BJ (cell line): ENCODE data around the gene OPCML. TPM values are rescaled to one million over a fixed set of nuclear protein-coding genes. Genes with fewer than 3 reads are reported as not detected.

Experiments
- CTCF ChIA-PET: fragments of 350-600 bp; formaldehyde crosslinking; extraction: SDS; loops from one replicate; lab custom pipeline; 2021; ENCODE audit warnings: antibody characterized with exemption, inconsistent platforms; lab: Yijun Ruan, JAX
- POLR2A ChIA-PET: fragments of 300-600 bp; sonication (Branson Sonifier 250); formaldehyde crosslinking; extraction: SDS; loops from one replicate; lab custom pipeline; 2021; ENCODE audit warnings: antibody characterized with exemption; lab: Charles Lee
- DNase-seq: peaks from one replicate; pipeline ENCODE4 v3.0.0-alpha.2; 2011; ENCODE audit warnings: low read depth
- H3K27me3 ChIP-seq: 2 replicates; pipeline ENCODE4 v1.6.0; 2011; ENCODE audit warnings: low read length; ENCODE audit not compliant: control insufficient read depth, insufficient read depth
- H3K36me3 ChIP-seq: 2 replicates; pipeline ENCODE4 v1.5.1; 2011; ENCODE audit warnings: low read length; ENCODE audit not compliant: control insufficient read depth, insufficient read depth
- H3K4me3 ChIP-seq: 2 replicates; pipeline ENCODE4 v1.5.1; 2011; ENCODE audit warnings: low read depth, mild to moderate bottlenecking, control low read depth, low read length
- CTCF ChIP-seq: IDR thresholded peaks from 2 replicates; pipeline ENCODE4 v1.5.1; 2011; ENCODE audit warnings: low read depth, mild to moderate bottlenecking, control low read depth, inconsistent platforms, low read length, moderate library complexity; ENCODE audit not compliant: insufficient read depth
- polyA plus RNA-seq: library from polyadenylated mRNA; depleted of rRNA; stranded (reverse); fragments of >200 nt; gene quantifications from 2 replicates; pipeline ENCODE4 v1.2.3, GENCODE V29; 2011

The OPCML gene
- polyA plus RNA-seq, 1 experiment, result 2.0 TPM

DNA sequence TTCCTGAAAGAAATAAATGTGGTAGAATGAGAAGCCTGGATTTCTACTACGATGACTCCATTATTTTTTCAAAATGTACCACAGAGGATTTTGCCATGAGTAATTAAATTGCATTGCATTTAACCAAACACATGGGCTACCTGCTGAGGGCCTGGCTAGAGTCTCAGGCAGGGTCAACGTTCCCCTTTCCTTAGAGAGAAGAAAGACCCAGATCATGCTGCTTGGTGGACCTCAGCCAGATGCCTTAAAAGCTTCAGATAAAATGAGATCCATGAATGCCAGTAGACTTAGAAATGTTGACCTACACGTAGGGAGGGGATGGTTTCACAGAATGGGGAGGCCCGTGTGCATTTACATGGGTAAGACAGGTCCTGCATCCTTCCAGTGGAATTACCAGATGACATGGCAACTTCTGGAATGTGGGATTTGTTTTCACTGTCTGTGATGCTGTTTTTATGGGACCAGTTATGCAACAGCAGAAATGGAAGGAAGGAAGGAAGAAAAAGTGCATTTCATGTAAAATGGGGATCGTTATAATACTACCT, 1092.5 kb downstream of the OPCML start:
- ChIA-PET CTCF (no interaction called here), POLR2A (no interaction called here)
- Histone ChIP-seq H3K4me3 (no peak overlapping the region), H3K36me3 (no peaks in the 10 kb centered on the region), H3K27me3 (peaks cover 3% of the 10 kb centered on the region; the same call in 1 of the 2 replicates)
- TF ChIP-seq CTCF, result no peak
- no peak for DNase-seq

DNA sequence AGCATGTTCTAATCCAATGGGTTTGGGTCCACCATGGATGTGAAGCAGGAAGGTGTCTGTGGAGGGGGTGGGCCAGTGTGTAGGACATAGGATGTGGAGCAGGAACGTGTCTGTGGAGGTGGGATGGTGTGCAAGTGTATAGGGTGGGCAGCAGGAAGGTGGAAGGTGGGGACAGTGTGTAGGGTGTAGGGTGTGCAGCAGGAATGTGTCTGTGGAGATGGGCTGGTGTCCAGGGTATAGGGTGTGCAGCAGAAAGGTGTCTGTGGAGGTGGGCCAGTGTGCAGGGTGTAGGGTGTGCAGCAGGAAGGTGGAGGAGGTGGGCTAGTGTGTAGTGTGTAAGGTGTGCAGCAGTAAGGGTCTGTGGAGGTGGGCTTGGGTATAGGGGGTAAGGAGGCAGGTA, 1093.9 kb downstream of the OPCML start:
- Histone ChIP-seq H3K4me3 (no peak overlapping the region), H3K27me3 (peaks cover 3% of the 10 kb centered on the region; the same call in 1 of the 2 replicates), H3K36me3 (no peaks in the 10 kb centered on the region)
- CTCF ChIA-PET, result no interaction called here
- DNase-seq, result no peak
- TF ChIP-seq CTCF, result no peak
- POLR2A ChIA-PET, result no interaction called here

GRCh38 chr11:132430429-132431062, 1101.8 kb downstream of the OPCML start:
- POLR2A ChIA-PET, result no interaction called here

GRCh38 chr11:132429685-132430084, 1102.6 kb downstream of the OPCML start:
- DNase-seq, result no peak
- Histone ChIP-seq H3K36me3 (no peaks in the 10 kb centered on the region), H3K4me3 (no peak overlapping the region), H3K27me3 (peaks cover 1% of the 10 kb centered on the region; the same call in 1 of the 2 replicates)
- TF ChIP-seq CTCF, result no peak
- ChIA-PET POLR2A (no interaction called here), CTCF (interaction anchor here (0.5 kb wide), 1 partner anchor 300 kb away, joined by 3 read pairs; no protein-coding TSS in a partner anchor)

More at GRCh38 chr11:132430429-132431062, 1101.8 kb downstream of the OPCML start:
- CTCF ChIA-PET, result interaction anchor here (0.5 kb wide), 1 partner anchor 301 kb away, joined by 3 read pairs; no protein-coding TSS in a partner anchor
- no peak for TF ChIP-seq CTCF
- H3K4me3 ChIP-seq, result no peak overlapping the region
- DNase-seq, result no peak
- H3K36me3 ChIP-seq, result no peaks in the 10 kb centered on the region
- peaks cover 1% of the 10 kb centered on the region; the same call in 1 of the 2 replicates for H3K27me3 ChIP-seq

- ChIA-PET POLR2A (no interaction called here), CTCF (no interaction called here)
- TF ChIP-seq CTCF, result no peak
- H3K36me3 ChIP-seq, result no peaks in the 10 kb centered on the region
- H3K4me3 ChIP-seq, result no peak overlapping the region
- DNase-seq, result no peak
- H3K27me3 ChIP-seq, result 0 out of 2 replicates have a peak, but pooled peaks cover 1% of the 10 kb centered on the region
These were observed 1104.7 kb downstream of the OPCML start for GRCh38 chr11:132427611-132428010.
